ENCODE measurements around the gene ATP8B4.

ATP8B4 gene

DNA sequence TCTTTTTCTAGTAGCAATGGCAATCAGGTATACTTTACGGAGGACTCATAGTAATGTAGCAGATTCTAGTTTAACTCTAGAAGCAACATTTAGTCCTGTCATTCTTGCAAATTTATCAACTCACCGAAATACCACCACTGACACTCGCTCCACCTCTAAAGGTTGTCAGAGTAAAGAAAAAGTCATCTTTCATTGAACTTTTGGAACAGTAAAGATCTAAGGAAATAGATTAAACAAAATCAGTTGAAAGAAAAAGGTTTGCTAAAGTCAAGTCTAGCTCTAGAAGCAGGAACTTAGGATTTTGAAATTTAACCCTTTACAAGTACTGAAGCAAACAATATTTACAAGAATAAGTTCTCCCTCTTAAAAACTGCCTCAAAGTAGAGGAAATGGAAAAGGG, 8.7 kb downstream of the ATP8B4 start:
- TF ChIP-seq, protein P1, sequence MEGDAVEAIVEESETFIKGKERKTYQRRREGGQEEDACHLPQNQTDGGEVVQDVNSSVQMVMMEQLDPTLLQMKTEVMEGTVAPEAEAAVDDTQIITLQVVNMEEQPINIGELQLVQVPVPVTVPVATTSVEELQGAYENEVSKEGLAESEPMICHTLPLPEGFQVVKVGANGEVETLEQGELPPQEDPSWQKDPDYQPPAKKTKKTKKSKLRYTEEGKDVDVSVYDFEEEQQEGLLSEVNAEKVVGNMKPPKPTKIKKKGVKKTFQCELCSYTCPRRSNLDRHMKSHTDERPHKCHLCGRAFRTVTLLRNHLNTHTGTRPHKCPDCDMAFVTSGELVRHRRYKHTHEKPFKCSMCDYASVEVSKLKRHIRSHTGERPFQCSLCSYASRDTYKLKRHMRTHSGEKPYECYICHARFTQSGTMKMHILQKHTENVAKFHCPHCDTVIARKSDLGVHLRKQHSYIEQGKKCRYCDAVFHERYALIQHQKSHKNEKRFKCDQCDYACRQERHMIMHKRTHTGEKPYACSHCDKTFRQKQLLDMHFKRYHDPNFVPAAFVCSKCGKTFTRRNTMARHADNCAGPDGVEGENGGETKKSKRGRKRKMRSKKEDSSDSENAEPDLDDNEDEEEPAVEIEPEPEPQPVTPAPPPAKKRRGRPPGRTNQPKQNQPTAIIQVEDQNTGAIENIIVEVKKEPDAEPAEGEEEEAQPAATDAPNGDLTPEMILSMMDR (IDR thresholded peaks at IDR 0.05; ENCODE audit: low read depth, low read length, missing control alignments) = no peak
- H3K4me3 ChIP-seq (replicated peaks; ENCODE audit: low read depth, low read length) = no peak overlapping the region
- DNase-seq (ENCODE audit: extremely low read depth, low read depth) = no peak

DNA sequence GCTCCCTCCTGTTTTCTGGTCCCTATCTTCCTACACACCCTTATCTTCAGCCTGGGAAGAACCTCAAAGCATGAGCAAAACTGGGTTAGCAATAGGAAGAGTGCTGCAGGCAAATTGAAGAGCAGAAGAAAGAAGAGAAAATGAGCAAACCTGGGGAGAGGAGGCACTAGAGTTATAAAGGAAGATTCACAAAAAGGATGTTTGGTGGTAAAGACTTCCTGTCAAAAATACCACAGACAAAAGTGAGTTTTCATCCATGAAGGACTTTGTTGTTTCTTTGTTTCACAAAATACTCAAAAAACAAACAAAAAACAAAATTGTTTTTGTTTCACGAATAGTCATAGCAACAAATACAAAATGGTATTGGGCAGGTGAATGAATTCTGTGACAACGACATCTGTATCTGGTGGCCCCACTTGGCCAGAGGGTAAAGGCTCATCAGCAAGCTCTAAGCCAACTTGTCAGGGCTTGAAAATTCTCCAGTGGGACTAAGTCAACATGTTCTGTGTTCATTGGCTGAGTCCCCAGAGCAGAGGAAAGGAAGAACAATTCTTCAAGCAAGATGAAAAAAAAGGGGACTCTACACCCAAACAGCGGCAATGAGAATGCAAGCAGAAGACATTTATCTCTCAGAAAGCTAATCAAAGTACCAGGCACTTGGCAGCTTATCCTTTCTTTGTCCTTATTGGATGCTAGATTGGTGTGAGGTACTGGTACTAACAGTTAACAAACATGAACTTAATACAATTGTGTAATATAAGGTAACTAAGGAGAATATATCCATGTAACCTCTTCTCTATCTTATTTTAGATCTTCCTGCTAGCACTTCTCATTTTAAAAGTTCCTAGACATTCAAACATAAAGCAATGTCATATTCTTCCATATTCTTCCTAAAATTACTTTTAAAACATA, 9.7 kb downstream of the ATP8B4 start:
- DNase-seq (ENCODE audit: extremely low read depth, low read depth) = no peak
- TF ChIP-seq, protein P1 (IDR thresholded peaks at IDR 0.05; ENCODE audit: low read depth, low read length, missing control alignments) = no peak
- H3K4me3 ChIP-seq (replicated peaks; ENCODE audit: low read depth, low read length) = no peak overlapping the region

DNA sequence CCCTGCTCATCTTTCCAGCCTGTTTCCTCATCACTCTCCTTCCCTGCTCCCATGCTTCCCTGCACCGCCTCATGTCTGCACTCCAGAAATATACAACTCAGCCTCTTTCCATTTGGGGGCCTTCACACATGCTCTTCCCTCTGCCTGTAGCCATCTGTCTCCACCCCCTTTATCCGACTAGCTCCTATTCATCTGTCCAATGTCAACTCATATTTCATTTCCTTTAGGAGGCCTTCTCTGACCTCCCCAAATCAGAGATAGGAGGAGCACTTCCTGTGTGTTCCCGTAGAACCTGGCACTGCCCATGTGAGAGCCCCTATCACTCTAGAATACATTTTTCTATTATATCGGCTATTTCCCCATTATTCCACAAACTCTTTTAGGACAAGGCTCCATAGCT, 10.6 kb downstream of the ATP8B4 start:
- DNase-seq (ENCODE audit: extremely low read depth, low read depth) = no peak
- TF ChIP-seq, protein P1 (IDR thresholded peaks at IDR 0.05; ENCODE audit: low read depth, low read length, missing control alignments) = no peak
- H3K4me3 ChIP-seq (replicated peaks; ENCODE audit: low read depth, low read length) = no peak overlapping the region

DNA sequence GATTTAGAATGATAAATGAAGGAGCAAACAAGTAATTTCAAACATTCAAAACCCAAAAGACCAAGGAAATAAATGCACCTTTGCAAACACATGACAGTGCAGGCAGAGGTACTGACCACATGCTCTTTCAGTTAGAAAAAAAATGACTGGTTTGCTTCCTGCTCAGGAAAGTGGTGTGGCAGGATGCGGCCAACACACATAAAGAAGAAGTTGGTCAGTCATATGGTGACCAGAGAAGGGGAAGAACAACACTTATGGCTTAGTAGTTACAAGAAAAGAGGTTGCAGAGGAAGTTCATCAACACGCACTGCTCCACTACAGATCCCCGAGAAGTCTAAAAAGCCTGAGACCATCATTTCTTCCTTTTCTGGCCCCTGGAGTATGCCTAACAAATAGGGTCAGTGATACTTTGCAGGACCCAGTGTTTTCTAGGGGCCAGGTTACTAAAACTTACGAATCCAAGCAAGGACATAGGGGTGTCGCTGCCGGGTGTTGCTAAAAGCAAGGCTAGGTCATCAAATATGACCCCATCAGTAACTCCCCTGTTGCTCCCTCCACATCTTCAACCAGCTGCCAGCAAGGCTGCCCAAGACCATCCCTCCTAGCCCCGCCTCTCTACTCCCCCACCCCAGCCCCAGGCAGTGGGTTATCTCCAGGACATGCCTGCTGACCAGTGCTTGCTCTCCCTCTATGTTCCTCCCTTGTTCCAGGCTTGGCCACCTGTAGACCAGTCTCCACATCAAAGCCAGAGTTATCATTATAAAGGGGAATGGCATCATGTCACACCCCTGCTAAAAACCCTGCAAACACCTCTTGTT, 11.2 kb downstream of the ATP8B4 start:
- DNase-seq (ENCODE audit: extremely low read depth, low read depth) = no peak
- H3K4me3 ChIP-seq (replicated peaks; ENCODE audit: low read depth, low read length) = no peak overlapping the region
- TF ChIP-seq, protein P1 (IDR thresholded peaks at IDR 0.05; ENCODE audit: low read depth, low read length, missing control alignments) = no peak

DNA sequence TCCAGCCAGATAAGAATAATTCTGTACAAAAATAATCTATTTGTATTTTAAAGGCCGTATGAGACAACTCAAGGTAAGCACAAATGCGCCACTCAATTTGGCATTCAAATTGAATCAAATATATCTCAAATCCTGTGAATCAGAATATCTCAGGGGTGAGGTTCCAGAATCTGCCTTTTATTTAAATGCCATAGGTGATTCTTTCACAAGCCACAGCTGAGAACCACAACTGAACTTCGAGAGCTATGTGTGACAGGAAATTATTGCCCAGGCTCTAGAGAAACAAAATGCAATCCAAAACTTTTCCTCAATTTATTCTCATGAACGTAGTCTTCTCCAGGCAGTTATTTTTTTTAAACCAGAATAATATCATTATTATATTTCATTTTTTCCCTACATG, 11.9 kb downstream of the ATP8B4 start:
- TF ChIP-seq, protein P1 (IDR thresholded peaks at IDR 0.05; ENCODE audit: low read depth, low read length, missing control alignments) = no peak
- DNase-seq (ENCODE audit: extremely low read depth, low read depth) = no peak
- no peak overlapping the region for H3K4me3 ChIP-seq (replicated peaks; ENCODE audit: low read depth, low read length)

DNA sequence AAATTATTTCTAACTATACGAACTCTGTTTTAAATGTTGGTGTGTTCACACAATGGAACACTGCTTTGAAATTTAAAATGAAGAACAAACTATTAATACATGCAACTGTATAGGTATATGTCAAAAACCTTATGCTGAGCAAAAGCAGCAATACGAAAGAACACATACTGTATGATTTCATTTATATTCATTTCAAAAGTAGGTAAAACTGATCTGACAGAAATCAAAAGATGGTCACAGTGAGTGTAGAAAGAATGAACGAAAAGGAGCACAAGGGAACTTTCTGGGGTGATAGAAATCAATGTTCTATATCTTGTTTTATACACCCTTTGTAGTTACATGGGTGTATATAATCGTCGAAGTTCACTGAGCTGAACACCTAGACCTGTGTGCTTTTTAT, 12.6 kb downstream of the ATP8B4 start:
- no peak overlapping the region for H3K4me3 ChIP-seq (replicated peaks; ENCODE audit: low read depth, low read length)
- TF ChIP-seq, protein P1 (IDR thresholded peaks at IDR 0.05; ENCODE audit: low read depth, low read length, missing control alignments) = no peak
- no peak for DNase-seq (ENCODE audit: extremely low read depth, low read depth)
